Measurements from ENCODE around the gene EHMT1. TPM values are rescaled to one million over a fixed set of nuclear protein-coding genes. Genes with fewer than 3 reads are reported as not detected.

Gene EHMT1
- total and polyA plus RNA-seq, 2 of the 8 experiments (the other 6 are each of a cell fraction or from before 2014, with no cell fraction given): 95.7 to 163 TPM

DNA sequence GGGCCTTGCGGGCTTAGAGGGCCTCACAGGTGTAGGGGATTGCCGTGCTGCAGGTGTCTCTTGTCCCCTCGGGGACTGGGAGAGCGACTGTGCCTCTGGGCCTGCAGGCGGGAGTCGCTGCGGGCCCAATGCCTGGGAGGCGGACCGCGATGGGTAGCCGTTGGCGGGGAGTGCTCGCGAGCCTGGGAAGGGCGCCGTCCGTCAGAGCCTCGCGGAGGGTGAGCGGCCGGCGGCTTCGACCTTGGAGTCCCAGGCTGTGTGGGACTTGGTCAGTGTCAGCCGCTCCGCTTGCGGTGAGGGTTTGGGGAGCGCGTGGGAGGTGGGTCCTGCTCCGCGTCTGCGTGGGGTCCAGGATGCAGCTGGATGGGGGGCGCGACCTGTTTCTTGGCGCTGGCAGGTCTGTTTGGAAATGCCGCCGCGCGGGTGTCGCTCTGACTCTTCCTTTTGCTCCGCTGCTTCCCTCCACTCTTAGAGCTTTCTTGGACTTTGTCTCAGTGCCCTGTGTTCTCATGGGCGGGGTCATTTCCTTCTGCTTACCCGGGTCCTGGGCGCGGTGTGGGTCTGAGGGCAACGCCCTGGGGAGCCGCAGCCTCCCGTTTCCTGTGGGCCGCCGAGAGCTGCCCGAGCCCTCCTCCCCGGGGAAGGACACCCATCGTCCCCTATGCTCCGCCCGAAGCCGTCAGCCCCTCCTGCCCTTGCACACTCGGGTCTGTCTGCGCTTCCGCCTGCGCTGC lies 169.9 kb downstream of the EHMT1 start:
- 92% methylated on average over 41 of the region's 59 CpGs; no CpG with 5 or more reads in 1 of the 2 experiments for WGBS, 2 experiments (ENCODE audit: extremely low coverage in 1 of 2, insufficient coverage in 1 of 2, insufficient read length in 1 of 2, insufficient replicate concordance in 2 of 2, low coverage in 1 of 2, low lambda C conversion rate in 2 of 2, missing lambda C conversion rate in 1 of 2)
- Histone ChIP-seq H4K5ac (ENCODE audit: insufficient read length, low read depth, low read length) (no peak overlapping the region), H3K4me1 (replicated peaks in 1 of 4; ENCODE audit: control insufficient read depth in 3 of 4, insufficient read depth in 4 of 4, low read length in 3 of 4) (peaks cover 4 to 13% (median 8%) of the 10 kb centered on the region in 4 experiments; a peak in 5 of 7 replicates), H4K8ac (ENCODE audit: extremely low read depth, insufficient read depth, low read length) (no peak overlapping the region), H2BK120ac (replicated peaks; ENCODE audit: low read depth, low read length) (no peak overlapping the region), H2BK5ac (ENCODE audit: low read depth, low read length) (no peak overlapping the region), H3K36me3 (ENCODE audit: control insufficient read depth in 2 of 4, insufficient read depth in 4 of 4, low read length in 3 of 4) (peaks cover 9 to 33% (median 25%) of the 10 kb centered on the region in 4 experiments), H3K79me2 (ENCODE audit: control insufficient read depth in 1 of 2, insufficient read depth in 2 of 2, low read length in 2 of 2) (peaks cover 0 to 19% of the 10 kb centered on the region in 2 experiments; a peak in 1 of 4 replicates), H3K23ac (ENCODE audit: insufficient read length) (no peak overlapping the region), H2BK20ac (ENCODE audit: low read length) (no peak overlapping the region), H2AFZ (ENCODE audit: low read length) (no peak overlapping the region), H2BK12ac (ENCODE audit: low read depth, low read length) (no peak overlapping the region), H4K20me1 (replicated peaks in 1 of 2; ENCODE audit: control insufficient read depth in 1 of 2, insufficient read depth in 2 of 2, low read length in 2 of 2) (peaks cover 3 to 12% of the 10 kb centered on the region in 2 experiments), H2AK5ac (ENCODE audit: low read depth, low read length) (no peak overlapping the region), H2BK15ac (ENCODE audit: low read length) (no peak overlapping the region), H3K23me2 (ENCODE audit: low read depth, low read length) (peaks cover 3% of the 10 kb centered on the region; the same call in 1 of the 2 replicates), H3K27ac (ENCODE audit: low read depth, low read length) (no peak overlapping the region), H3K79me1 (ENCODE audit: low read depth, low read length) (peaks cover 6% of the 10 kb centered on the region; the same call in 1 of the 2 replicates), H3K14ac (ENCODE audit: insufficient read length) (no peak overlapping the region), H3K27me3 (replicated peaks in 1 of 4; ENCODE audit: control insufficient read depth in 3 of 4, extremely low read depth in 1 of 4, insufficient read depth in 3 of 4, low read length in 3 of 4) (no peaks in the 10 kb centered on the region), H3K9ac (replicated peaks in 1 of 4; ENCODE audit: extremely low read depth in 1 of 4, low read depth in 3 of 4, low read length in 3 of 4) (no peak overlapping the region), H4K91ac (replicated peaks; ENCODE audit: insufficient read length, low read length) (no peak overlapping the region), H3K18ac (ENCODE audit: extremely low read depth, low read length) (no peak overlapping the region), H3K9me3 (ENCODE audit: insufficient read depth in 2 of 2, low read depth in 1 of 2, low read length in 1 of 2) (no peaks in the 10 kb centered on the region), H3K4me3 (ENCODE audit: extremely low read depth in 1 of 4, insufficient read depth in 2 of 4, low read depth in 3 of 4, low read length in 4 of 4) (no peak overlapping the region), H3K4ac (replicated peaks; ENCODE audit: insufficient read length, low read depth, low read length) (no peak overlapping the region), H3K4me2 (ENCODE audit: insufficient read depth in 1 of 2, low read depth in 2 of 2, low read length in 2 of 2) (no peak overlapping the region), H3K56ac (replicated peaks; ENCODE audit: insufficient read length, low read depth, low read length) (no peak overlapping the region)
- POLR2A ChIA-PET (ENCODE audit: partially characterized antibody): interaction anchor here (0.7 to 1.3 kb wide), 3 partner anchors 169 to 207 kb away, joined by 3 to 5 read pairs (median 3); partner anchors contain the start of gene EHMT1
- DNase-seq (ENCODE audit: low read depth in 1 of 2, low spot score in 2 of 2) (no peak), FAIRE-seq (no peak)
- CTCF ChIA-PET (ENCODE audit: partially characterized antibody): interaction anchor here (0.9 to 1.7 kb wide), 4 partner anchors 93 to 207 kb away, joined by 3 to 9 read pairs (median 4); no protein-coding TSS in a partner anchor
- TF ChIP-seq TAF1 (IDR thresholded peaks at IDR 0.05; ENCODE audit: low read depth, low read length): no peak
- TF ChIP-seq CHD1 (IDR thresholded peaks at IDR 0.05; ENCODE audit: low read depth, low read length): no peak

Data from H1 (cell line).